ENCODE measurements around the gene ZNF799.

- no peak for TF ChIP-seq ATF3 (IDR thresholded peaks at IDR 0.05)
- TF ChIP-seq EZH2 (IDR thresholded peaks at IDR 0.05), result no peak
- no peak for TF ChIP-seq EGR1 (IDR thresholded peaks at IDR 0.05; ENCODE audit: low read depth)
- TF ChIP-seq SP1 (IDR thresholded peaks at IDR 0.05; ENCODE audit: low read depth), result no peak
- TF ChIP-seq CTCF (IDR thresholded peaks at IDR 0.05 in 2 of 3, conservative IDR thresholded peaks at IDR 0.05 in 1 of 3; ENCODE audit: borderline replicate concordance in 1 of 3, insufficient read depth in 1 of 3, low read depth in 2 of 3, low read length in 2 of 3), result no peak
These were observed 24.8 kb upstream of the ZNF799 start for GRCh38 chr19:12425888-12426274.

Data from HCT116 (cell line).